HL-60 (cell line): ENCODE results near the gene ZNF678.

Experiments used
- CTCF ChIP-seq: IDR thresholded peaks from one replicate; pipeline ENCODE4 v1.5.1; 2011; ENCODE audit warnings: low read length, control low read depth, inconsistent platforms; ENCODE audit not compliant: insufficient read depth
- POLR2AphosphoS5 ChIP-seq: IDR thresholded peaks from 2 replicates; pipeline ENCODE4 v1.6.1; 2012; ENCODE audit warnings: low read depth
- REST ChIP-seq: IDR thresholded peaks from 2 replicates; pipeline ENCODE4 v1.6.1; 2012; ENCODE audit warnings: low read depth; ENCODE audit not compliant: insufficient replicate concordance

- peak; percentile 71 for TF ChIP-seq CTCF
- TF ChIP-seq POLR2AphosphoS5, result no peak
- no peak for TF ChIP-seq REST
Observed at GRCh38 chr1:227542153-227543120, 20.9 kb upstream of the ZNF678 start.
